Cerebellar nuclear complex (tissue), 1 donor: Measurements from ENCODE around the gene CRADD.
"Not testable (repeated sequence)": the region's sequence is repeated elsewhere in the genome, so short reads cannot be mapped to it uniquely, and the experiment has no call there.

Experiments
- DNase-seq, 2 experiments: peaks; one replicate each; lab custom pipeline; 2025; lab: John Stamatoyannopoulos, UW

CRADD gene

GRCh38 chr12:93784339-93785086, 107.3 kb downstream of the CRADD start:
- DNase-seq = no peak

- DNase-seq = no peak
Measured at GRCh38 chr12:93785249-93786010, 108.3 kb downstream of the CRADD start.

- no peak for DNase-seq
Measured at GRCh38 chr12:93786656-93787397, 109.7 kb downstream of the CRADD start.

GRCh38 chr12:93788853-93789252, 111.7 kb downstream of the CRADD start:
- no peak for DNase-seq

GRCh38 chr12:93789767-93790166, 112.6 kb downstream of the CRADD start:
- no peak for DNase-seq

- DNase-seq = no peak
Measured at GRCh38 chr12:93790472-93791152, 113.4 kb downstream of the CRADD start.

- DNase-seq = no peak
Measured at GRCh38 chr12:93793007-93793406, 115.8 kb downstream of the CRADD start.

- DNase-seq = no peak
Measured at GRCh38 chr12:93793983-93794382, 116.8 kb downstream of the CRADD start.

- no peak for DNase-seq
Measured at GRCh38 chr12:93794738-93795137, 117.6 kb downstream of the CRADD start.

GRCh38 chr12:93795352-93795751, 118.2 kb downstream of the CRADD start:
- DNase-seq = no peak

GRCh38 chr12:93796729-93797128, 119.6 kb downstream of the CRADD start:
- DNase-seq = no peak

GRCh38 chr12:93798279-93799151, 121.3 kb downstream of the CRADD start:
- DNase-seq = no peak

- not testable (repeated sequence) for DNase-seq
Measured at GRCh38 chr12:93801666-93802065, 124.5 kb downstream of the CRADD start.

- DNase-seq = no peak
Measured at GRCh38 chr12:93802293-93802692, 125.1 kb downstream of the CRADD start.

GRCh38 chr12:93802698-93803423, 125.7 kb downstream of the CRADD start:
- no peak for DNase-seq

GRCh38 chr12:93803424-93803807, 126.2 kb downstream of the CRADD start:
- DNase-seq = no peak

- no peak for DNase-seq
Measured at GRCh38 chr12:93804392-93805179, 127.4 kb downstream of the CRADD start.

GRCh38 chr12:93805736-93806141, 128.6 kb downstream of the CRADD start:
- DNase-seq = no peak

GRCh38 chr12:93807354-93807753, 130.2 kb downstream of the CRADD start:
- DNase-seq = no peak
